Measurements from ENCODE around the gene TMEM255B.

GRCh38 chr13:113822956-113823744 lies 64.1 kb downstream of the TMEM255B start:
- TF ChIP-seq, protein P1, sequence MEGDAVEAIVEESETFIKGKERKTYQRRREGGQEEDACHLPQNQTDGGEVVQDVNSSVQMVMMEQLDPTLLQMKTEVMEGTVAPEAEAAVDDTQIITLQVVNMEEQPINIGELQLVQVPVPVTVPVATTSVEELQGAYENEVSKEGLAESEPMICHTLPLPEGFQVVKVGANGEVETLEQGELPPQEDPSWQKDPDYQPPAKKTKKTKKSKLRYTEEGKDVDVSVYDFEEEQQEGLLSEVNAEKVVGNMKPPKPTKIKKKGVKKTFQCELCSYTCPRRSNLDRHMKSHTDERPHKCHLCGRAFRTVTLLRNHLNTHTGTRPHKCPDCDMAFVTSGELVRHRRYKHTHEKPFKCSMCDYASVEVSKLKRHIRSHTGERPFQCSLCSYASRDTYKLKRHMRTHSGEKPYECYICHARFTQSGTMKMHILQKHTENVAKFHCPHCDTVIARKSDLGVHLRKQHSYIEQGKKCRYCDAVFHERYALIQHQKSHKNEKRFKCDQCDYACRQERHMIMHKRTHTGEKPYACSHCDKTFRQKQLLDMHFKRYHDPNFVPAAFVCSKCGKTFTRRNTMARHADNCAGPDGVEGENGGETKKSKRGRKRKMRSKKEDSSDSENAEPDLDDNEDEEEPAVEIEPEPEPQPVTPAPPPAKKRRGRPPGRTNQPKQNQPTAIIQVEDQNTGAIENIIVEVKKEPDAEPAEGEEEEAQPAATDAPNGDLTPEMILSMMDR (optimal IDR thresholded peaks at IDR 0.05 in 1 of 3, IDR thresholded peaks at IDR 0.05 in 1 of 3, conservative IDR thresholded peaks at IDR 0.05 in 1 of 3; ENCODE audit: extremely low read depth in 1 of 3, insufficient read depth in 2 of 3, low read length in 3 of 3) = no peak
- no peak for TF ChIP-seq EZH2 (IDR thresholded peaks at IDR 0.05; ENCODE audit: low read length)
